Measurements from ENCODE around the gene CLSTN3. TPM values are rescaled to one million over a fixed set of nuclear protein-coding genes. Genes with fewer than 3 reads are reported as not detected.

The CLSTN3 gene
- total and polyA plus RNA-seq, 4 donors, result 6.1 to 37.2 (median 26.8) TPM

GRCh38 chr12:7092986-7093460 is 37.1 kb upstream of the CLSTN3 start:
- WGBS, result 61% methylated on average over 8 of the region's 8 CpGs
- Histone ChIP-seq H3K4me1 (ENCODE audit: control insufficient read depth in 4 of 4, insufficient read depth in 4 of 4, low read length in 3 of 4) (peaks cover 8 to 43% (median 31%) of the 10 kb centered on the region in 4 donors), H3K27ac (ENCODE audit: low read depth in 1 of 2, low read length in 2 of 2) (peak overlapping the region; percentile 64 to 89), H3K36me3 (ENCODE audit: control insufficient read depth in 4 of 4, insufficient read depth in 3 of 4, low read depth in 1 of 4, low read length in 3 of 4) (peaks cover 2 to 21% (median 13%) of the 10 kb centered on the region in 4 donors), H3K9ac (ENCODE audit: low read depth in 1 of 2, low read length in 2 of 2) (peak overlapping the region in 1 of 2 donors; percentile 65), H3K4me3 (ENCODE audit: low read depth in 1 of 3, low read length in 3 of 3) (no peak overlapping the region), H3K9me3 (ENCODE audit: control insufficient read depth in 4 of 4, low read length in 3 of 4) (no peaks in the 10 kb centered on the region), H3K27me3 (ENCODE audit: control insufficient read depth in 4 of 4, insufficient read depth in 4 of 4, low read length in 3 of 4) (no peaks in the 10 kb centered on the region)
- DNase-seq (ENCODE audit: low spot score), result no peak
- no peak for TF ChIP-seq MAX (IDR thresholded peaks at IDR 0.05)

GRCh38 chr12:7093486-7093885 is 36.7 kb upstream of the CLSTN3 start:
- Histone ChIP-seq H3K9me3 (ENCODE audit: control insufficient read depth in 4 of 4, low read length in 3 of 4) (no peaks in the 10 kb centered on the region), H3K27me3 (ENCODE audit: control insufficient read depth in 4 of 4, insufficient read depth in 4 of 4, low read length in 3 of 4) (no peaks in the 10 kb centered on the region), H3K36me3 (ENCODE audit: control insufficient read depth in 4 of 4, insufficient read depth in 3 of 4, low read depth in 1 of 4, low read length in 3 of 4) (peaks cover 2 to 21% (median 13%) of the 10 kb centered on the region in 4 donors), H3K4me1 (ENCODE audit: control insufficient read depth in 4 of 4, insufficient read depth in 4 of 4, low read length in 3 of 4) (peaks cover 8 to 41% (median 31%) of the 10 kb centered on the region in 4 donors), H3K4me3 (ENCODE audit: low read depth in 1 of 3, low read length in 3 of 3) (no peak overlapping the region), H3K9ac (ENCODE audit: low read depth in 1 of 2, low read length in 2 of 2) (no peak overlapping the region), H3K27ac (ENCODE audit: low read depth in 1 of 2, low read length in 2 of 2) (peak overlapping the region; percentile 1 to 17)
- 62% methylated on average over 5 of the region's 5 CpGs for WGBS
- TF ChIP-seq FOXA1 (IDR thresholded peaks at IDR 0.05) (no peak), NR2F2 (IDR thresholded peaks at IDR 0.05) (no peak), EGR1 (IDR thresholded peaks at IDR 0.05; ENCODE audit: low read depth in 2 of 2) (no peak), RXRA (IDR thresholded peaks at IDR 0.05) (no peak), ZBTB33 (IDR thresholded peaks at IDR 0.05) (no peak), REST (IDR thresholded peaks at IDR 0.05) (no peak), RAD21 (IDR thresholded peaks at IDR 0.05) (no peak), TAF1 (conservative IDR thresholded peaks at IDR 0.05) (no peak), FOXA2 (IDR thresholded peaks at IDR 0.05) (no peak), CTCF (IDR thresholded peaks at IDR 0.05; ENCODE audit: low read depth, low read length, missing input control) (no peak), HNF4A (conservative IDR thresholded peaks at IDR 0.05) (no peak), ATF3 (IDR thresholded peaks at IDR 0.05) (no peak), JUND (IDR thresholded peaks at IDR 0.05) (no peak), MAX (IDR thresholded peaks at IDR 0.05) (no peak), SP1 (IDR thresholded peaks at IDR 0.05) (no peak), YY1 (IDR thresholded peaks at IDR 0.05) (no peak), GABPA (IDR thresholded peaks at IDR 0.05 in 1 of 2, conservative IDR thresholded peaks at IDR 0.05 in 1 of 2) (no peak), HNF4G (IDR thresholded peaks at IDR 0.05) (no peak)
- no peak for DNase-seq (ENCODE audit: low spot score)

Measured in liver (tissue), 9 donors.